ENCODE measurements around the gene UHRF2.
"Not testable (repeated sequence)": the region's sequence is repeated elsewhere in the genome, so short reads cannot be mapped to it uniquely, and the experiment has no call there.

The UHRF2 gene

GRCh38 chr9:6431038-6431437 lies 18.0 kb downstream of the UHRF2 start:
- Histone ChIP-seq H3K27ac (ENCODE audit: low read length) (no peak overlapping the region), H3K4me1 (ENCODE audit: control insufficient read depth in 1 of 2, insufficient read depth in 2 of 2, low read length in 2 of 2) (peaks cover 7 to 14% of the 10 kb centered on the region in 2 donors), H3K9me3 (ENCODE audit: control insufficient read depth in 1 of 2, low read length in 2 of 2) (no peaks in the 10 kb centered on the region), H3K27me3 (ENCODE audit: low read depth, low read length) (no peaks in the 10 kb centered on the region), H3K36me3 (ENCODE audit: control insufficient read depth in 1 of 2, insufficient read depth in 2 of 2, low read length in 2 of 2) (peaks cover 0 to 8% of the 10 kb centered on the region in 2 donors), H3K4me3 (ENCODE audit: low read depth in 1 of 2, low read length in 2 of 2) (no peak overlapping the region)

DNA sequence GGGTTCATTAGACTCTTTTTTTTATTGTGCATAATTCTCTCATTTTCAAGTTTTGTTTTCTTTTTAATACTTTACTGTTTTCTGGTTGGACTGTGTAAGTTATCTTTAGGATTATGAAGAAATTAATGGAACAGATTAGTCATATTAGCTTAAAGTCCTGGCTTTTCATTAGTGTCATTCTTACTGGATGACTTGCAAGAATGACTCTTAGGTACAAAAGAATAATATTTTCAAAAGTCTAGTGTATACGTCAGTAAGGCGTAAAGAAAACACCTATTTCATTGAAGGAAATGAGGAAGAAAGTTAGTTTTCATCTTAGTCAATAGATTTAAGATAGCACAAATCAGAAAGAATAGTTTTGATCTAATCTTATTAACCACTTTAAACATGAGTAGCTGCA lies 20.4 kb downstream of the UHRF2 start:
- Histone ChIP-seq H3K4me3 (ENCODE audit: low read depth in 1 of 2, low read length in 2 of 2) (no peak overlapping the region), H3K36me3 (ENCODE audit: control insufficient read depth in 1 of 2, insufficient read depth in 2 of 2, low read length in 2 of 2) (peaks cover 0 to 8% of the 10 kb centered on the region in 2 donors), H3K27ac (ENCODE audit: low read length) (no peak overlapping the region), H3K9me3 (ENCODE audit: control insufficient read depth in 1 of 2, low read length in 2 of 2) (no peaks in the 10 kb centered on the region), H3K27me3 (ENCODE audit: low read depth, low read length) (no peaks in the 10 kb centered on the region), H3K4me1 (ENCODE audit: control insufficient read depth in 1 of 2, insufficient read depth in 2 of 2, low read length in 2 of 2) (peaks cover 7 to 22% of the 10 kb centered on the region in 2 donors)

DNA sequence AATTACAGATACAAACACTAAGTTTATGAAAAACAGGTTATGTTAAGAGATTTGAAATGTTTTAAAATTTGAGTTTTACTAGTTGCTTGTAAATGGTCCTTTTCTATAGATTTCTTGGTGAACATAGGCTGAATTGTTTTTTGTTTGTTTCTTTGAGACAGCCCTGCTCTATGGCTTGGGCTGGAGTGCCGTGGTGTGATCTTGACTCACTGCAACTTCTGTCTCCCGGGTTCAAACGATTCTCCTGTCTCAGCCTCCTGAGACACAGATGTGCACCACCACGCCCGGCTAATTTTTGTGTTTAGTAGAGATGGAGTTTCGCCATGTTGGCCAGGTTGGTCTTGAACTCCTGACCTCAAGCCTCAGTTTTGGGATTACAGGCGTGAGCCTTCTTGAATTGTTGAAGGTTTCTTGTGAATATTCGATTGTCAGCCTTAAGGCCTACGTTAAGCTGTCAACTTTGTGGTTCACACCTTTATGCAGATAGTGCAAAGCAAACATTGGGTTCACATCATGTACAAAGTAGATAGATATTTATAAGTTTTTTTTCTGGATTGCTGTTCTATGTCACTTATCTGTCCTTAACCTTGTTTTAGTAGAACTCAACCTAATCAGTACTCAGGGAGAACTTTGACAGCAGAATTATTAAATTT lies 26.2 kb downstream of the UHRF2 start:
- Histone ChIP-seq H3K27ac (ENCODE audit: low read length) (no peak overlapping the region), H3K27me3 (ENCODE audit: low read depth, low read length) (no peaks in the 10 kb centered on the region), H3K4me1 (ENCODE audit: control insufficient read depth in 1 of 2, insufficient read depth in 2 of 2, low read length in 2 of 2) (peaks cover 5 to 43% of the 10 kb centered on the region in 2 donors), H3K9me3 (ENCODE audit: control insufficient read depth in 1 of 2, low read length in 2 of 2) (no peaks in the 10 kb centered on the region), H3K4me3 (ENCODE audit: low read depth in 1 of 2, low read length in 2 of 2) (no peak overlapping the region), H3K36me3 (ENCODE audit: control insufficient read depth in 1 of 2, insufficient read depth in 2 of 2, low read length in 2 of 2) (peaks cover 0 to 2% of the 10 kb centered on the region in 2 donors)

DNA sequence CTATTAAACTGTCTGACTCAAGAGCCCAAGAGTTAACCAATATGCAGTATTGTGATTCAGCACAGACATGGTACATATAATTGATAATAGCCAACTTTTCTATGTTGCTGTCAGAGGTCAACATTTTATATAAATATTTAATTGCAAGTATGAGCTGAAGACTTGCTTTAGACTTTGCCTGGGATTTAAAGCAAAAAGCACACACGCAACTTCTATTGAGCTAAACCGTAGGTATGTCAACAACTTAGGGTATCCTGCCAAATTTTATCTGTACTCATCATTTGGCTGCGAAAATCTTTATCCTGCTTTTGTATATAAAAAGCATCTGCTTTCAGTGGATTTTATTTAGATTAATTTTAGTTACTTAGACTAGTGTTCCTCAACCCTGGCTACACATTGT lies 27.4 kb downstream of the UHRF2 start:
- Histone ChIP-seq H3K9me3 (ENCODE audit: control insufficient read depth in 1 of 2, low read length in 2 of 2) (no peaks in the 10 kb centered on the region), H3K4me3 (ENCODE audit: low read depth in 1 of 2, low read length in 2 of 2) (no peak overlapping the region), H3K27ac (ENCODE audit: low read length) (no peak overlapping the region), H3K4me1 (ENCODE audit: control insufficient read depth in 1 of 2, insufficient read depth in 2 of 2, low read length in 2 of 2) (peaks cover 5 to 49% of the 10 kb centered on the region in 2 donors), H3K36me3 (ENCODE audit: control insufficient read depth in 1 of 2, insufficient read depth in 2 of 2, low read length in 2 of 2) (no peaks in the 10 kb centered on the region), H3K27me3 (ENCODE audit: low read depth, low read length) (no peaks in the 10 kb centered on the region)

DNA sequence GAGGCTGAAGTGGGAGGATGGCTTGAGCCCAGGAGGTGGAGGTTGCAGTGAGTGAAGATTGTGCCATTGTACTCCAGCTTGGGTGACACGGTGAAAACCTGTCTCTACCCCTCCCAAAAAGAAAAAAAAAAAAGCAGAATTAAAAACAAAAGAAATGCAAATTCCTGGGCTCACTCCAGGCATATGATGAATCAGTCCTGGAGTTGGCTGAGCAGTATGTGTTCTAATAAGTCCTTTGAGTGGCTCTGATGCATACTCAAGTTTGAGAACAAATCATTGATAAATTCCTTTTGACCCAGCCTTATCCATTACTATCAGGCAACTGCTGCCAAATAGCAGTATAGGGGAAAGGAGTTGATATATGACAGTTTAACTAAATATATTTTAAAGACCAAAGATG lies 28.3 kb downstream of the UHRF2 start:
- Histone ChIP-seq H3K36me3 (ENCODE audit: control insufficient read depth in 1 of 2, insufficient read depth in 2 of 2, low read length in 2 of 2) (no peaks in the 10 kb centered on the region), H3K27ac (ENCODE audit: low read length) (no peak overlapping the region), H3K27me3 (ENCODE audit: low read depth, low read length) (no peaks in the 10 kb centered on the region), H3K4me3 (ENCODE audit: low read depth in 1 of 2, low read length in 2 of 2) (no peak overlapping the region), H3K9me3 (ENCODE audit: control insufficient read depth in 1 of 2, low read length in 2 of 2) (no peaks in the 10 kb centered on the region), H3K4me1 (ENCODE audit: control insufficient read depth in 1 of 2, insufficient read depth in 2 of 2, low read length in 2 of 2) (peaks cover 5 to 49% of the 10 kb centered on the region in 2 donors)

DNA sequence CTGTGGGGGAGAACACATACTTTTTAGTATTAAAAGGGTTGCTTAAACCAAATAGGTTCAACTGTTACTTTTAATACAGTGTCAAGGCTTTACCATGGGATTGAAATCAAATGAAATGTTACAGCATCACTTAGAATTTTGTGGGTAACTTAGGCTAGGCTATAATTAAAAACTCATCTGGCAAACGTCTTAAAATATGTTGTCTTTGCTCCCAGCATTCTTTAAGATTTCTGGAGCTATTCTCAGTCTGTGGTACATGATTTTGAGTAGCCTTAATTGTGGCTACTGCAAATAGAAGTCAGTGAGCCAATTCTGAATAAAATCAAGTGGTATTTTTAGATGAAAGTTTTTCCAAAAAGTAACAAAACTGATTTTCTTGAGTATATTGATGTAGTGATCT lies 30.7 kb downstream of the UHRF2 start:
- Histone ChIP-seq H3K36me3 (ENCODE audit: control insufficient read depth in 1 of 2, insufficient read depth in 2 of 2, low read length in 2 of 2) (peaks cover 0 to 5% of the 10 kb centered on the region in 2 donors), H3K27me3 (ENCODE audit: low read depth, low read length) (no peaks in the 10 kb centered on the region), H3K4me1 (ENCODE audit: control insufficient read depth in 1 of 2, insufficient read depth in 2 of 2, low read length in 2 of 2) (peaks cover 10 to 39% of the 10 kb centered on the region in 2 donors), H3K9me3 (ENCODE audit: control insufficient read depth in 1 of 2, low read length in 2 of 2) (no peaks in the 10 kb centered on the region), H3K27ac (ENCODE audit: low read length) (no peak overlapping the region), H3K4me3 (ENCODE audit: low read depth in 1 of 2, low read length in 2 of 2) (no peak overlapping the region)

- peaks cover 10 to 37% of the 10 kb centered on the region in 2 donors for H3K4me1 ChIP-seq (ENCODE audit: control insufficient read depth in 1 of 2, insufficient read depth in 2 of 2, low read length in 2 of 2)
- no peak overlapping the region for H3K27ac ChIP-seq (ENCODE audit: low read length)
These were observed 31.1 kb downstream of the UHRF2 start for GRCh38 chr9:6444128-6444527.

GRCh38 chr9:6449086-6449485 lies 36.1 kb downstream of the UHRF2 start:
- Histone ChIP-seq H3K36me3 (ENCODE audit: control insufficient read depth in 1 of 2, insufficient read depth in 2 of 2, low read length in 2 of 2) (peaks cover 0 to 5% of the 10 kb centered on the region in 2 donors), H3K4me1 (ENCODE audit: control insufficient read depth in 1 of 2, insufficient read depth in 2 of 2, low read length in 2 of 2) (peaks cover 5 to 21% of the 10 kb centered on the region in 2 donors), H3K27me3 (ENCODE audit: low read depth, low read length) (no peaks in the 10 kb centered on the region), H3K9me3 (ENCODE audit: control insufficient read depth in 1 of 2, low read length in 2 of 2) (no peaks in the 10 kb centered on the region), H3K27ac (ENCODE audit: low read length) (no peak overlapping the region), H3K4me3 (ENCODE audit: low read depth in 1 of 2, low read length in 2 of 2) (no peak overlapping the region)

More at GRCh38 chr9:6444128-6444527, 31.1 kb downstream of the UHRF2 start:
- Histone ChIP-seq H3K27me3 (ENCODE audit: low read depth, low read length) (no peaks in the 10 kb centered on the region), H3K4me3 (ENCODE audit: low read depth in 1 of 2, low read length in 2 of 2) (no peak overlapping the region), H3K9me3 (ENCODE audit: control insufficient read depth in 1 of 2, low read length in 2 of 2) (no peaks in the 10 kb centered on the region), H3K36me3 (ENCODE audit: control insufficient read depth in 1 of 2, insufficient read depth in 2 of 2, low read length in 2 of 2) (peaks cover 0 to 5% of the 10 kb centered on the region in 2 donors)

DNA sequence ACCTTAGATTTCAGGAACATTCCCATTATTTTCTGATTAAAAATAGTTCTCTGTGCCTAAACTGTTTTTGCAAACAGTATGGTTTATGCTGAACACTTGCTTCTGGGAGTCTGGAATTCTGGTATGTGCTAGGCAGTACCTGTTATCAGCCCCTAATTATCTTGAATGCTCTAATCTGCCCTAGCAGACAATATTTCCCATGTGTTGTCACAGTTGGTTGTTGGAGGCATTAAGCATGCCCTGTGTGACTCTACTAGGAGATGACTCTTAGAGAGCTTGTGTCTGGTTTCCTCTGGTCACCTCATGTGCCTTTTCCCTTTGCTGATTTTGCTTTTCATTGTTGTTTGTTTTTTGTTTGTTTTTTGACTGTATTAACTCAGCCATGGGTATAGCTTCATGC lies 36.6 kb downstream of the UHRF2 start:
- Histone ChIP-seq H3K36me3 (ENCODE audit: control insufficient read depth in 1 of 2, insufficient read depth in 2 of 2, low read length in 2 of 2) (peaks cover 0 to 5% of the 10 kb centered on the region in 2 donors), H3K27me3 (ENCODE audit: low read depth, low read length) (no peaks in the 10 kb centered on the region), H3K4me1 (ENCODE audit: control insufficient read depth in 1 of 2, insufficient read depth in 2 of 2, low read length in 2 of 2) (peaks cover 5 to 16% of the 10 kb centered on the region in 2 donors), H3K27ac (ENCODE audit: low read length) (no peak overlapping the region), H3K4me3 (ENCODE audit: low read depth in 1 of 2, low read length in 2 of 2) (no peak overlapping the region), H3K9me3 (ENCODE audit: control insufficient read depth in 1 of 2, low read length in 2 of 2) (no peaks in the 10 kb centered on the region)

- no peaks in the 10 kb centered on the region for H3K9me3 ChIP-seq (ENCODE audit: control insufficient read depth in 1 of 2, low read length in 2 of 2)
- no peak overlapping the region for H3K4me3 ChIP-seq (ENCODE audit: low read depth in 1 of 2, low read length in 2 of 2)
- no peaks in the 10 kb centered on the region for H3K27me3 ChIP-seq (ENCODE audit: low read depth, low read length)
- H3K27ac ChIP-seq (ENCODE audit: low read length) = no peak overlapping the region
- H3K4me1 ChIP-seq (ENCODE audit: control insufficient read depth in 1 of 2, insufficient read depth in 2 of 2, low read length in 2 of 2) = peaks cover 5 to 15% of the 10 kb centered on the region in 2 donors
- H3K36me3 ChIP-seq (ENCODE audit: control insufficient read depth in 1 of 2, insufficient read depth in 2 of 2, low read length in 2 of 2) = peaks cover 0 to 5% of the 10 kb centered on the region in 2 donors
These were observed 37.8 kb downstream of the UHRF2 start for GRCh38 chr9:6450641-6451375.

- H3K9me3 ChIP-seq (ENCODE audit: control insufficient read depth in 1 of 2, low read length in 2 of 2); H3K4me1 ChIP-seq (ENCODE audit: control insufficient read depth in 1 of 2, insufficient read depth in 2 of 2, low read length in 2 of 2); H3K36me3 ChIP-seq (ENCODE audit: control insufficient read depth in 1 of 2, insufficient read depth in 2 of 2, low read length in 2 of 2); H3K4me3 ChIP-seq (ENCODE audit: low read depth in 1 of 2, low read length in 2 of 2); H3K27ac ChIP-seq (ENCODE audit: low read length); H3K27me3 ChIP-seq (ENCODE audit: low read depth, low read length): not testable (repeated sequence)
These were observed 42.3 kb downstream of the UHRF2 start for GRCh38 chr9:6455292-6455691.
